ENCODE measurements around the gene PRMT9.

PRMT9 gene

DNA sequence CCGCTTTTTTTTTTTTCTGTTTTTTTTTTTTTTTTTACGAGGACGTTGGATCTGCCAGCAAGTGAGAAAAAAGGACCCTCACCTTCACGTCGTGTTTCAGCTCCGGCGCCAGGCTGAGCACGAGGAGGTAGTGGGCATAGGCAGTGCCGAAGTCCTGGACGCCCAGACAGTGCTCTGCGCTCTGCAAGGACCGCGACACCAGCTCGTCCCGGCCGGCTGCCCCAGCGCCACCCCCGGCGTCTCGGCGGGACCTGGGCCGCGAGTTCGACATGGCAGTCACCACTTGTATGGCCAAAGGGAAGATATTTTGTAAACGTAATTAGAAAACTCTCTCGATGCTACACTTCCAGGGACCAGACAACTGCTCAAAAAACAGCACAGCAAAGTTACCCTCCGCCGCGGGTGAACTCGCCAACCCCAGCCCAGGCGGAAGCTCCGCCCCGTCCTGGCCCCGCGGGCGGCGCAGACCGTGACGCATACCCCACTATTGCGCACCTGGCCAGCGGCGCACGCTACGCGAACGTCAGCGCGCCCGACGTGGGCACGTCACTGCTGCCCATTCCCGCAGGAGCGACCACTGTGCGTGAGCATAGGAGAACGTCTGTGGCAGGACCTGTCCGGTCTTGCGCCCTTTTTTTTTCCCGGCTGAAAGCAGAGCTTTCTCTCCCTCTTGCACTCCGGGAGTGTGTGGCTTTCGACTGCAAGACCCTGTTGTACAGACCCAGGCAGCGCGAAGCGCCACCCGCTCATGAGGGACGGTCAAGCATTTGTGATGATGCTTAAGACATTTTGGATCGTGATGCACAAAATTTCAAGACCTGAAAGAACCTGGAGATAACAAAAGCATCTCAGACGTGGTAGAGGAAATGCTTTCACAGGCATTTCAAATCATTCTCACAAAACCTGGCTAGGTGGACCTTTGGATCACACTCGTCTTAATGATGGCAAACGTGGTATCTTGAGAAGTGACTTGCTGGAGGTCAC lies at the start of gene PRMT9:
Gene PRMT9, minus strand, starts transcription at position 447 of the 984 bp plus-strand sequence. Its CDS starts 176 bp downstream, at position 271.
- H3K4me3 ChIP-seq (ENCODE audit: low read depth, low read length), result peak within 1 kb of the TSS; percentile 80
- TF ChIP-seq, protein P1, sequence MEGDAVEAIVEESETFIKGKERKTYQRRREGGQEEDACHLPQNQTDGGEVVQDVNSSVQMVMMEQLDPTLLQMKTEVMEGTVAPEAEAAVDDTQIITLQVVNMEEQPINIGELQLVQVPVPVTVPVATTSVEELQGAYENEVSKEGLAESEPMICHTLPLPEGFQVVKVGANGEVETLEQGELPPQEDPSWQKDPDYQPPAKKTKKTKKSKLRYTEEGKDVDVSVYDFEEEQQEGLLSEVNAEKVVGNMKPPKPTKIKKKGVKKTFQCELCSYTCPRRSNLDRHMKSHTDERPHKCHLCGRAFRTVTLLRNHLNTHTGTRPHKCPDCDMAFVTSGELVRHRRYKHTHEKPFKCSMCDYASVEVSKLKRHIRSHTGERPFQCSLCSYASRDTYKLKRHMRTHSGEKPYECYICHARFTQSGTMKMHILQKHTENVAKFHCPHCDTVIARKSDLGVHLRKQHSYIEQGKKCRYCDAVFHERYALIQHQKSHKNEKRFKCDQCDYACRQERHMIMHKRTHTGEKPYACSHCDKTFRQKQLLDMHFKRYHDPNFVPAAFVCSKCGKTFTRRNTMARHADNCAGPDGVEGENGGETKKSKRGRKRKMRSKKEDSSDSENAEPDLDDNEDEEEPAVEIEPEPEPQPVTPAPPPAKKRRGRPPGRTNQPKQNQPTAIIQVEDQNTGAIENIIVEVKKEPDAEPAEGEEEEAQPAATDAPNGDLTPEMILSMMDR (IDR thresholded peaks at IDR 0.05; ENCODE audit: borderline replicate concordance, insufficient read depth, low read depth, low read length), result no peak

DNA sequence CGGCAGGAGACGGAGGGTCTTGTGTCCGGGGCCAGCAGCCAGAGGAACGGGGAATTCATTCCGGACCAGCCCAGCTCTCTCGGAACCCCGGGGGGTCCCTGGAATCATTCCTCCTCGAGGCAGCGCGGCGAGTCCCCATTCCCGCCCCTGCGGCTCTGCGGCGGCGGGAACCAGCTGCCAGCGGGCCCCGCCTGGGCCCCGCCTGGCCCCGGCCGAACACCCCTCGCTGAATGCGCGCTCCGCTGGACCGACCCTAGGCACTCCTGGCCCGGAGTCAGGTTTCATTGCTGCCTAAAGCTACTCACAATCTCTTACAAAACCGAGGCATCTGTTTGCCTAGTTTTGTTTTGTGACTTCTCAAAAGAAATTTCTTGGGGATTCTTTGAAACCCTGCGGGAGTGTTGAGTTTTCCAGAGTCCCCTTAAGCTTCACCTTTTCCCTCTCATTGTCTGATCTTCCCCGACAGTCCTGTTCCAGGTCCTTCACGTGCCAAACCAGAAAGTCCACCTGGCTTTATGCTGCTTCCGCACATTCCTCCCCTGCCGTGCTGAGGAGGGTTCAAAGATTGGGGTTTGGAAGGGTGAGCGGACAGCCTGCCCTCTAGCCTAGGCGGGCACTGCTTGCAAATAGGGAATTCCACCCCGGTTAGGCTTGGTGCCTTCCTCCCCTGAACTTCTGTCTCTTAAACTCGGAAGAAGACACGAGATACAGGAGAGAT lies 48.7 kb upstream of the PRMT9 start:
- TF ChIP-seq, protein P1 (IDR thresholded peaks at IDR 0.05; ENCODE audit: borderline replicate concordance, insufficient read depth, low read depth, low read length), result no peak
- peak overlapping the region; percentile 86 for H3K4me3 ChIP-seq (ENCODE audit: low read depth, low read length)

DNA sequence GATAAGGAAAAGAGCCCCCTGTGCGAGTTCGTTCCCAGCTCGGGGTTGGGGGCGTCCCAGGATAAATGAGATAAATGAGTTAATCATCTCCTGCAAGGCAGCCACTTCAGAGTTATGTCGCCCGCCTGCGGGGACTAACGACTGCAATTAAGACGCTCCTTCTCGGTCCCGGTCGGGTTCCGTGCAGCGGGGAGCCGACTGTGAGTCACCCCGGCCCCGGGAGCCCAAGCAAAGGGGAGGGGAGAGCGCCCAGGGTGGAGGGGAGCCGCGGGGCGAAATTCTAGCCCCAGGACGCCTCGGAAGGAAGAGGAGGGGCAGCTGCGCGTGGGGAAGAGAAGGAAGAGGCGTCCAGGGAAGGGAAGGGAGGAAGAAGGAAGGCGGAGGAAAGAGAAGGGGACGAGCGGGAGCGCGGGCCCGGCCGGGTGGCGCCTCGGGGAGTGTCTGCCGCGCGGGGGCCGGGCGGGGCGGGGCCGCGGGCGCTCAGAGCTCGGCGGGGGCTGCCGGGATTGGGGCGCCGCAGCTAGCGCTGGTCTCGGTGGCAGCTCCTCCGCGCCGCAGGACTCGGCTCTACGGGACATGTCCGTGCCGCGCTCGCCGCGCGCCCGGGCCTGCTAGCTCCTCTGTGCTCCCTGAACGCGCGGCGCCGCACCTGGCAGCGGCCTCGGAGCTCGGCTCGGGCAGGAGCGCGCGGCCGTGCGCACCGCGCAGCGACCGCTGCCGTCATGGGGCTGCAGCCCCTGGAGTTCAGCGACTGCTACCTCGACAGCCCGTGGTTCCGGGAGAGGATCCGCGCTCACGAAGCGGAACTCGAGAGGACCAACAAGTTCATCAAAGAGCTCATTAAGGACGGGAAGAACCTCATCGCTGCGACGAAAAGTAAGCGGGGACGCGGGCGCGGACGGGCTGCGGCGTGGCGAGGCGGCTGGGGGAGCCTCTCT lies 47.9 kb upstream of the PRMT9 start, which contains the start of gene ARHGAP10:
Gene ARHGAP10, plus strand, starts transcription at position 509 of the 938 bp plus-strand sequence. Its CDS starts 214 bp downstream, at position 723.
- H3K4me3 ChIP-seq (ENCODE audit: low read depth, low read length), result peak within 1 kb of the TSS; percentile 86
- TF ChIP-seq, protein P1 (IDR thresholded peaks at IDR 0.05; ENCODE audit: borderline replicate concordance, insufficient read depth, low read depth, low read length), result no peak

DNA sequence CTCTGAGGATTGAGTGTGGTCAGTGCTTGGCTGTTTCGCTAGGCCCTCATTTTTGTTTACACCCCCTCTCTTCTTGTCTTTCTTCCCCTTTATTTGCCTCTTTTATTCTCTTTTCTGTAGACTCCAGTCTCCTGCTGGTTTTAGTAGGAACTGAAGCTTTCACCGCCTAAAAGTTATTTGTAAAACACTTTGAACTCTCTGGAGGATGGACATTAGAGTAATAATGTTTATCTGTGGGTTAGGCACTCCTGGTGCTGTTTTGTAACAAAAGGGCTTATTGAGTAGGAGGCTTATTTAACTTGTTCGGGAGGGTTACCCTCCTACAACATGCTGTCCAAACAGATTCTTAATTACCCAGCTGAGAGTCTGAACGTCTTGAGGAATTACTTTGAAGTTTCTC lies 46.4 kb upstream of the PRMT9 start:
- TF ChIP-seq, protein P1 (IDR thresholded peaks at IDR 0.05; ENCODE audit: borderline replicate concordance, insufficient read depth, low read depth, low read length), result no peak
- no peak overlapping the region for H3K4me3 ChIP-seq (ENCODE audit: low read depth, low read length)

DNA sequence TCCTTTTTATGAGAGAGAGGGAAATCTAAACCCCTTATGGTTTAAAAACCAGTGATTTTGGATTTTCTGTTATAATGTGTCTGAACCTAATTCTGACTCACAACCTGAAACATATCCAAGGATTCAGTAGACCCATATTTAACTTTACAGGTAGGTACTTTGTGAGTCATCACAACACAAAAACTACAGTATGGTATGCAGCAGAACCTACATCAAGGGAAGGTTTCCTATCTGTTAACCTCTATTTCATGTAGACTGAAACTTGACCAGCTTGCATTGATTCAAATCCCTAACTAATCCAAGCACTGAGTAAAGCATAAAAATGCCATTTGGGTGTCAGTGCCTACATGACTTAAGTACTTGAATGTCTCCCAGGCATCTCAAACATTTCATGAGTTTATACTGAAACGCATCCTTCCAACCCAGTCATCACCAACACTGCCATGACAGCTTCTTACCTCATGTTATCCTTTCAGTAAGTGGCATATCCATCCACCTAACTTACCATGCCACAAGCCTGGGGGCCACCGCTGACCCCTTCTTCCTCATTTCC lies 43.6 kb upstream of the PRMT9 start:
- no peak overlapping the region for H3K4me3 ChIP-seq (ENCODE audit: low read depth, low read length)
- TF ChIP-seq, protein P1 (IDR thresholded peaks at IDR 0.05; ENCODE audit: borderline replicate concordance, insufficient read depth, low read depth, low read length), result no peak

DNA sequence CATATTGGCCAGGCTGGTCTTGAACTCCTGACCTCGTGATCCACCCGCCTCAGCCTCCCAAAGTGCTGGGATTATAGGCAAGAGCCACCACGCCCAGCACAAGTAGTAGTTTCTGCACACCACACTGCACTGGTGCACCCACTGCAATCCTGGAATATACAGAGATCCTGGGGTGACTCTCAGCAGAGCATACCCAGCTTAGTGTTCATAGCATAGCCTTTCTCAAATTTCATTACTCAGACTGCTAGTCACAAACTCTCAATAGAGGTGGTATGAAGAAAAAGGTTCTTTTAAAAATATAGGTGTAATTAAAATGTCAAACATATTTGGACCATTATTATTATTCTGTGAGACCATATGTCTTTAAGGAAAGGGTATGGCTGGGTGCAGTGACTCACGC lies 41.7 kb upstream of the PRMT9 start:
- H3K4me3 ChIP-seq (ENCODE audit: low read depth, low read length), result no peak overlapping the region
- TF ChIP-seq, protein P1 (IDR thresholded peaks at IDR 0.05; ENCODE audit: borderline replicate concordance, insufficient read depth, low read depth, low read length), result no peak
